Activated T-helper 2 cell treated with anti-CD3 and anti-CD28 coated beads, Interferon-gamma antibody, Interleukin-2, Interleukin-4, amounts not matched to agents 10 μg/mL and 5 μg/mL and 100 μg/mL, durations not matched to agents 14 hours and 24 hours and 36 hours (primary cell): ENCODE measurements around the gene PLPP4. TPM values are rescaled to one million over a fixed set of nuclear protein-coding genes. Genes with fewer than 3 reads are reported as not detected.

Experiments used
- DNase-seq: peaks from one replicate; pipeline ENCODE4 v3.0.0; 2021; ENCODE audit warnings: low spot score
- H3K27ac Mint-ChIP-seq: one replicate; pipeline ENCODE4 v1.8.0; 2021; ENCODE audit warnings: mixed read lengths
- H3K27me3 Mint-ChIP-seq: one replicate; pipeline ENCODE4 v1.8.0; 2021; ENCODE audit warnings: low read depth, mixed read lengths
- H3K36me3 Mint-ChIP-seq: one replicate; pipeline ENCODE4 v1.8.0; 2021; ENCODE audit warnings: low read depth, mixed read lengths
- H3K4me1 Mint-ChIP-seq: one replicate; pipeline ENCODE4 v1.8.0; 2021; ENCODE audit warnings: low read depth, mixed read lengths
- H3K4me3 Mint-ChIP-seq: one replicate; pipeline ENCODE4 v1.8.0; 2021; ENCODE audit warnings: low read depth, mild to moderate bottlenecking, moderate library complexity, mixed read lengths
- H3K9me3 Mint-ChIP-seq: one replicate; pipeline ENCODE4 v1.8.0; 2021; ENCODE audit warnings: mixed read lengths
- intact Hi-C: fragments of 100-400 bp; cut with micrococcal nuclease; formaldehyde crosslinking; loops from one replicate; pipeline ENCODE4 v1.15.1; 2023
- total RNA-seq: library from RNA; stranded (reverse); gene quantifications from 2 replicates; pipeline ENCODE4 v1.2.3, GENCODE V29; 2022

The PLPP4 gene
- total RNA-seq, 1 donor from 2014 or later: not detected

DNA sequence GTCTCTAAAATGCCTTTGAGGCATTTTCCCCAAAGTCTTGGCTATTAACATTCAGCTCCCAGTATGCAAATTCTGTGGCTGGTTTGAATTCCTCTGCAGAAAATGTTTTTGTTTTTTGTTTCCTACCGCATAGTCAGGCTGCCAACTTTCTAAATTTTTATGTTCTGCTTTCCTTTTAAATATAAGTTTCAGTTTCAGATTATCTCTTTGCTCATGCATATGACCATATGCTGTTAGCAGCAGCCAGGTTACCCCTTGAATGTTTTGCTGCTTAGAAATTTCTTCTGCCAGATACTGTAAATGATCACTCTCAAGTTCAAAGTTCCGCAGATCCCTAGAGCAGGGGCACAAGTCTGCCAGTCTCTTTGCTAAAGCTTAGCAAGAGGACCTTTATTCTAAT is 96.9 kb downstream of the PLPP4 start:
- no peaks in the 10 kb centered on the region for H3K27me3 Mint-ChIP-seq
- intact Hi-C loops: no loop called here
- no peak overlapping the region for H3K27ac Mint-ChIP-seq
- no peaks in the 10 kb centered on the region for H3K9me3 Mint-ChIP-seq
- no peak for DNase-seq
- H3K4me3 Mint-ChIP-seq: no peak overlapping the region
- H3K4me1 Mint-ChIP-seq: no peaks in the 10 kb centered on the region
- H3K36me3 Mint-ChIP-seq: no peaks in the 10 kb centered on the region

DNA sequence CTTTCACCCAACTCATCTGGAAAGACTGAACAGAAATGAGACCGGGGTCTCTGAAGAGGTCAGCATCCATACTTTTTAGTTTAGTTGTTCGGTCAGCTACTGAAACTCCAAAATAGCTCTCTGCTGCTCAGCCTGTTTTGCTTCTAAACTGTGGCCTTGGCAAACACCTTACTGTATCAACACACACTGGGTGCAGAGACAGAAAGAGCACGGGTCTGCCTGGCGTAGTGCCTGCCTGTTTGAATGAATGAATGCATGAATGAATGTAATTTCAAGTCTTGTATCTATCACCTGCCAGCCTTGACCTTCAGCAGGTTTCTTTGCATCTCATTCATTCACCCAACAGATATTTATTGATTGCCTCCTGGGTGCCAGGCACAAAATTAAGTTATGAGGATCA is 98.4 kb downstream of the PLPP4 start:
- Mint-ChIP-seq H3K27ac (no peak overlapping the region), H3K9me3 (no peaks in the 10 kb centered on the region)

DNA sequence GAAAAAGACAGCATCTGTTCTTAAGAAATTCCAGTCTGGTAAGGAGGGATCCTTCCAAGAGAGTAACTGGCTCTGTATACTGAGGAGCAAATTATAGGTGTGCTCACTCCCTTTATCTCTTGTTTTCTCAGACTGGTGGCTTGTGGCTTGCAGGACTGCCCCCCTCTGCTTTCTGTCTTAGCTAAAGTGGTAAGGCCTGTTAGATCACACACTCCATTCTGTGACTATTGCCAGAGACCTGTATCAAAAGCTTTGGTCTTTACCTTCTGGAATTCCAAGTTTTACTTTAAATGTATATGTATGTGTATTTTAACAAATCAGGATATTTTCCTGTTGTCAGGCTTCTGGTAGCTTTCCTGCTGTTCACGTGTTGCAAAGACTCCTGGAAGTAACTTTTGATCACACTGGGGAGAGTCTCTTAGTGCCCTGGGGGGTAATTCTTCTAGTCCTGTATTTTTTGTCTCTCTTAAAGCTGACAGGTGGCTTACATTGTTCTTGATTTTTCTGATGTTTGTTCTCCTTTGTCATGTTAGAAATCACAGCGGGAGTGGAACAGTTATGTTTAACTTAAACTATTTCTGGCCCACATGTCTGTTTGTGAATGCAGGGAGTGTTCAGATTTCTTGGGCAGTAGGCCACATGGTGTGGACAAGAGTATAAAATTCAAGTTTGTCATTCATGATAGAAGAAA is 99.0 kb downstream of the PLPP4 start:
- no peaks in the 10 kb centered on the region for H3K27me3 Mint-ChIP-seq
- no peak overlapping the region for H3K4me3 Mint-ChIP-seq
- no peak overlapping the region for H3K27ac Mint-ChIP-seq
- H3K9me3 Mint-ChIP-seq: no peaks in the 10 kb centered on the region
- H3K4me1 Mint-ChIP-seq: no peaks in the 10 kb centered on the region
- intact Hi-C loops: no loop called here
- DNase-seq: no peak
- H3K36me3 Mint-ChIP-seq: no peaks in the 10 kb centered on the region

More for the DNA sequence above, 98.4 kb downstream of the PLPP4 start:
- no peak for DNase-seq
- Mint-ChIP-seq H3K27me3 (no peaks in the 10 kb centered on the region), H3K4me3 (no peak overlapping the region), H3K36me3 (no peaks in the 10 kb centered on the region), H3K4me1 (no peaks in the 10 kb centered on the region)
- intact Hi-C loops: no loop called here

DNA sequence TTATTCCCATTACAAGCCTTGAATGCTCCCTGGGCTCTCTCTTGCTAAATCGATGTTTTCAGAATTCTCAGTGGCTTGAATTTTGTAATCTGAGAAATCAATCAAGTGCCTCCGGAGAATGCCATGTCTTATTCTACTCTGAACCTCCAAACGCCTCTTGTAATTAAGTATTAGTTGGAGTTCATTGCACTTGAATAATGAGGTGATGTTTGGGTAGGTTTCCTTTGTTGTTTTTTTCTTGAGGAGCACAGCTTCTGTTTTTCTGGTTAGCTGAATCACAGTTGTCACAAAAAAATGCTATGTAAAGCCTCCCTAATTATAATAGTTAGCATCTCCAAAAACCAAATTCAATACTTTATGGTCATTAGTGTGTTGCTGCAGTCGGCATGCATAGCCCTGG is 100.3 kb downstream of the PLPP4 start:
- Mint-ChIP-seq H3K27ac (no peak overlapping the region), H3K27me3 (no peaks in the 10 kb centered on the region), H3K36me3 (no peaks in the 10 kb centered on the region), H3K4me3 (no peak overlapping the region), H3K9me3 (no peaks in the 10 kb centered on the region), H3K4me1 (no peaks in the 10 kb centered on the region)
- DNase-seq: no peak
- intact Hi-C loops: no loop called here

DNA sequence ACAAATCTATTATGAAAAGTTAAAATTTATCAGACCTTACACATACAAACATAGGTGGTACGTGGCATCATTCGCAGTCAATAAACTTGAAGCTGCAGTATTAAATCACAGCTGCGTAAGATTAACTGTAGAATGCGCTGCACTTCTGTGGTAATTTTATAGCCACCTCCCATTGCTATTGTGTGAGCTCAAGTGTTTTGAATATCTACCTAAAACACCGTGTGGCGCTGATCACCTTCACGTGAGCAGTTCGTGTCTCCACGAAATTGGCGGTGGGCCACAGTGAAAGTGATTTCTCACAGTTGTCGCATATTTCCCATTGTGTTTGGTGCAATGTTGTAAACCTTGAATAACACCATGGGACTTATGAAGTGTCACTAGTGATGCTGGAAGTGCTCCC is 102.8 kb downstream of the PLPP4 start:
- Mint-ChIP-seq H3K36me3 (no peaks in the 10 kb centered on the region), H3K9me3 (no peaks in the 10 kb centered on the region), H3K4me1 (no peaks in the 10 kb centered on the region), H3K27ac (no peak overlapping the region), H3K4me3 (no peak overlapping the region), H3K27me3 (no peaks in the 10 kb centered on the region)
- intact Hi-C loops: no loop called here
- no peak for DNase-seq

DNA sequence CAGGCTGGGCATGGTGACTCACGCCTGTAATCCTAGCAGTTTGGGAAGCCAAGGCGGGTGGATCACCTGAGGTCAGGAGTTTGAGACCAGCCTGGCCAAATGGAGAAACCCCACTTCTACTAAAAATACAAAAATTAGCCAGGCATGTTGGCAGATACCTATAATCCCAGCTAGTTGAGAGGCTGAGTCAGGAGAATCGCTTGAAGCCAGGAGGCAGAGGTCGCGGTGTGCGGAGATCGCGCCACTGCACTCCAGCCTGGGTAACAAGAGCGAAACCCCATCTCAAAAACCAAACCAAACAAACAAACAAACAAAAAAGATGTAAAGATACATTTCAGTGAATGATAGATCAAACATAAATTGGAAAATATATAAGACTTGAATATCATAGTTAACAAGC is 105.9 kb downstream of the PLPP4 start:
- H3K9me3 Mint-ChIP-seq: no peaks in the 10 kb centered on the region

DNA sequence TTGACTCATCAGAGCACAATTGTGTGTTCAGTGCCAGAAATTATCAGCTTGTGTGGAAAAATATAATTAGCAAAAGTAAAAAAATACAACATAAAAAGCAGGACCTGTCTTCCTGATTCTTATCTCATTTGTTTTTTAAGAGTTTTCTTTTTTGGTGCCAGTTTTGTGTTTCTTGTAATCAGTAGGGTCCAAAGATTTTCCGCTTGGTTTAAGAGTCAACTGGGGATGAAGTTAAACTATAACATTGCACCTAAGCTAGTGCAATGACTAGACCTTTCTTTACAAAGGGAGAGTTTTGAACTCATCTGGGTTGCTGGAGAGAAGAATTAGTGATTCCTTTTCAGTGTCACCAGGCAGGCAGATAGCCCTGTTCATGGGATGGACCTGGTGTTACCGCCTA is 113.4 kb downstream of the PLPP4 start:
- intact Hi-C loops: no loop called here
- Mint-ChIP-seq H3K27me3 (no peaks in the 10 kb centered on the region), H3K27ac (no peak overlapping the region), H3K4me3 (no peak overlapping the region), H3K4me1 (no peaks in the 10 kb centered on the region), H3K9me3 (no peaks in the 10 kb centered on the region), H3K36me3 (no peaks in the 10 kb centered on the region)
- DNase-seq: no peak

More for the DNA sequence above, 105.9 kb downstream of the PLPP4 start:
- Mint-ChIP-seq H3K27ac (no peak overlapping the region), H3K36me3 (no peaks in the 10 kb centered on the region), H3K4me3 (no peak overlapping the region), H3K27me3 (no peaks in the 10 kb centered on the region), H3K4me1 (no peaks in the 10 kb centered on the region)
- intact Hi-C loops: no loop called here
- DNase-seq: no peak

DNA sequence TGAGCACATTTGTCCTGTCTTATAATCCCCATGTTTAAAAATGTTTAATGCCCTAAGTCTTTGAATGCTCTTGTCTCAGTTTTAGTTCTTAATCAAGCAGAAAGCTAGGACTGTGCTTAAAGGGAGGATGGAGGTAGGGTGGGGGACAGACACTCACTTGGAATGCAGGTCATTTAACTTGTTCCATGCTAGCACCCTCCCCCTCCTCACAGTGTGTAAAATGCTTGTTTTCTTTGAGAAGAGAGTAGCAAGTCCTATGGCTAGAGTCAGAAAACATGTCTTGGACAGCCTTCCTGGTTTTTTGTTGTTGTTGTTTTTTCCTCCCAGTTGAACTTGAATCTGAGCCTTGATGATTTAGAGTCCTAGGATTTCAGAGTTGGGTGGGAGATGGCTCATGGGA is 114.2 kb downstream of the PLPP4 start:
- DNase-seq: no peak
- Mint-ChIP-seq H3K27me3 (no peaks in the 10 kb centered on the region), H3K27ac (no peak overlapping the region), H3K9me3 (no peaks in the 10 kb centered on the region), H3K4me3 (no peak overlapping the region), H3K4me1 (no peaks in the 10 kb centered on the region), H3K36me3 (no peaks in the 10 kb centered on the region)
- intact Hi-C loops: no loop called here

DNA sequence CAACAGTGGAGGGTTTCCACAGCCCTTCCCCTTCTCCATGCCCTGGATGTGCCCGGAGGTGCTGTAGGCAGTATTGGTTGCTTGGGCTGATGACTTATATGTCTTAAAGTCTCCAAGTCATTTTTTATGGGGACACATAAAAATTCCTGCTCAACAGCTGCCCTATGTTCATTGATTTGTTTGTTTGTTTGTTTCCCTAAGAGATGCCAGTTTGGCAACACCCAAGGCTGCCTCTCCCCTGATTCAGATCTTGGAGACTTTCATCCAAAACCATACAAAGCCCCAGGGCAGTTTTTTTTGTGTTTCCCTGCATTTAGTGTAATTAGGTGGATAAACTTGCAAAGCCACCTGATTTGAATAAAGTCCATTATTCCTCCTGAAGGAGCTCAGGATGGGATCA is 115.3 kb downstream of the PLPP4 start:
- Mint-ChIP-seq H3K27me3 (no peaks in the 10 kb centered on the region), H3K9me3 (no peaks in the 10 kb centered on the region), H3K4me3 (no peak overlapping the region), H3K36me3 (no peaks in the 10 kb centered on the region), H3K4me1 (no peaks in the 10 kb centered on the region), H3K27ac (no peak overlapping the region)
- DNase-seq: no peak
- intact Hi-C loops: no loop called here

DNA sequence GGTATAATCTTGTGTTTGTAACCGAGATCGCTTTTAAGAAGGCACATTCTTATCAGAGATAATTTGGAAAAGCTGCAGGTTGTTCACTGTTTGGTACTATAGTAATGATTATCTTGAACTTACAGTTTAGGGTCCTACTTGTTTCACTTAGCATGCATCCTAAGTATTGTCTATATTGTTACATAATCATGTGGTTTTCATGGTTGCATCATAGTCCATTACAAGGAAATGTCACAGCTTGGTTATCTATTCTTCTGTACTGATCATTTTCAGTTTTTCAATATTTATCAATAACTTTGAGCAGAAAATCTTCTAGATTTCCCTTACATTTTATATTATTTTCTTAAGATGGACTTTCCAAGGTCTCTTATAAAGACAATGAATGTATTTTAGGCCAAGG is 116.3 kb downstream of the PLPP4 start:
- H3K27ac Mint-ChIP-seq: no peak overlapping the region
- no peaks in the 10 kb centered on the region for H3K4me1 Mint-ChIP-seq
- no peaks in the 10 kb centered on the region for H3K27me3 Mint-ChIP-seq

DNA sequence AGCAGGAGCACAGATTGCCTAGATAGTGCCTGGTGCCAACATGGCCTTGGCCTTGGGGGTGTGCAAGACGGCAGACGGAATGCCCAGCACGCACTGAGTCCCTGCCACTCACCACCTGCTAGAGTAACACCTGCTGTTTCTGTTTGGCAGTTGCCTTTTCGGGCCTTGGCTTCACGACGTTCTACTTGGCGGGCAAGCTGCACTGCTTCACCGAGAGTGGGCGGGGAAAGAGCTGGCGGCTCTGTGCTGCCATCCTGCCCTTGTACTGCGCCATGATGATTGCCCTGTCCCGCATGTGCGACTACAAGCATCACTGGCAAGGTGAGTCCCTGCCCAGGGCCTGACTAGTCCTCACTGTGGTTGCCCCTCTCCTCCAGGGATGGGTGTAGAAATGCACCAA is 118.0 kb downstream of the PLPP4 start:
- H3K9me3 Mint-ChIP-seq: no peaks in the 10 kb centered on the region
- intact Hi-C loops: no loop called here
- H3K4me1 Mint-ChIP-seq: no peaks in the 10 kb centered on the region

More for the DNA sequence above, 116.3 kb downstream of the PLPP4 start:
- intact Hi-C loops: no loop called here
- no peaks in the 10 kb centered on the region for H3K36me3 Mint-ChIP-seq
- no peaks in the 10 kb centered on the region for H3K9me3 Mint-ChIP-seq
- no peak overlapping the region for H3K4me3 Mint-ChIP-seq
- DNase-seq: no peak

DNA sequence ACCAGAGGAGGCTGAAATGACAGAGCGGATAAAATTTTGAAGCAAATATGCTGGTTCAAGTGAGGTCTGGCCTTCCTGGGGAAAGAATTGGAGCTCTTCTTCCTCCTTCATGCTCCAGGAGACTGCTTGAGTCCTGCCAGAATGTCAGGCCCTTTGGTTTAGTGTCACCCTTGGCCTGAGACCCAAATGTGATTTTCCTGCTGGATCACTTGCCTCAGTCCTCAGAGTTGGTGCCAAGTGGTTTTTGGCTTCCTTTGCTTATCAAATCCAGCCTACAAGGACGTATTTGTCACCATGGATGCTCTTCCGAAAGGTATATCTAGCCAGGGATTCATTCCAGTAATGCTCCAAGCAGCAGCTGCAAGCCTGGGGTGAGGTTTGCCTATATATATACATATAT is 118.4 kb downstream of the PLPP4 start:
- Mint-ChIP-seq H3K9me3 (no peaks in the 10 kb centered on the region), H3K4me3 (no peak overlapping the region), H3K36me3 (no peaks in the 10 kb centered on the region), H3K27ac (no peak overlapping the region), H3K27me3 (no peaks in the 10 kb centered on the region), H3K4me1 (no peaks in the 10 kb centered on the region)
- no peak for DNase-seq
- intact Hi-C loops: no loop called here

More for the DNA sequence above, 118.0 kb downstream of the PLPP4 start:
- Mint-ChIP-seq H3K27ac (no peak overlapping the region), H3K36me3 (no peaks in the 10 kb centered on the region), H3K27me3 (no peaks in the 10 kb centered on the region), H3K4me3 (no peak overlapping the region)
- no peak for DNase-seq

DNA sequence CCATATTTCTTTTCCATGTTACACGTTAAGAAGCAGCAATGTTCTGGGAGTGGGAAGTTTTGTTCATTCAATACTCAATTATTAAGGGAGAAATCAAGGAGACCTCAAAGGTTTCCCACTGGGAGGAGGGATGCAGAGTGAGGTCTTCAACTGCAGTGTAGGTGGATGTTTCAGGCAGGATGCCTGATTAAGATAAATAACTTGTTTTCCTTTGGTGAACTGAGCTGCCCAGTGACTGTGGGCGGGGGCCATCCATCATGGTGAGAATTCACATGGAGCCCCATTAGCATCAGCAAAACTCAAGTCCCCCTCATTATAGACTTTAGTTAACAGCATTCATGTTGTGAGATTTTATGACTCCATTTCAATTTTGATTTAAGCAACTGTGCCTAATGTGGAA is 121.1 kb downstream of the PLPP4 start:
- Mint-ChIP-seq H3K4me3 (no peak overlapping the region), H3K27ac (no peak overlapping the region), H3K9me3 (no peaks in the 10 kb centered on the region), H3K27me3 (no peaks in the 10 kb centered on the region), H3K4me1 (no peaks in the 10 kb centered on the region), H3K36me3 (no peaks in the 10 kb centered on the region)
- intact Hi-C loops: no loop called here
- no peak for DNase-seq

DNA sequence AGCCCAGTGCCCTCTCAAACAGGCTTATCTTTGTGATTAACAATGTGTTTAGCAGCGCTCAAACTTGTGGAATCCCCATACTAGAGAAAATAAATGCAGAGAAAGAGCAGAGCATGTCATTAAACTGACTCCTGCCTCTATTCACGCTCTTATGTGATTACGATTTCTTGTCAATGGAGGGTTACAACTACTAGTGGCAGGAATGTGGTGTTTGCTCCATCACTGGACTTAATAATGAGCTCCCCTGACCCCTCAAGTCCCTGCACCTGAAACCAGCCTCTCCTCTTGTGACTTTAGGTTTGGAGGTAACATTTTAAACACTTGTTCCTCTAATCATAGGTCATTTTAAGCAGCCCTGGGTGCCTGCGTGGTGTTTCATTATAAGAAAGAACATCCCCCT is 121.9 kb downstream of the PLPP4 start:
- DNase-seq: no peak
- Mint-ChIP-seq H3K4me3 (no peak overlapping the region), H3K4me1 (no peaks in the 10 kb centered on the region), H3K36me3 (no peaks in the 10 kb centered on the region), H3K27ac (no peak overlapping the region), H3K9me3 (no peaks in the 10 kb centered on the region), H3K27me3 (no peaks in the 10 kb centered on the region)
- intact Hi-C loops: no loop called here
